Heart left ventricle (tissue), 13 donors: Measurements from ENCODE around the gene B4GALNT2.

Experiments
- POLR2A ChIP-seq, 2 donors: fragments of 450-650 bp; IDR thresholded peaks; one replicate each; pipeline ENCODE4 v1.6.1; 2017; ENCODE audit warnings: antibody characterized with exemption in 2 of 2, mild to moderate bottlenecking in 2 of 2, moderate library complexity in 2 of 2
- TF ChIP-seq, protein P1 (sequence below), 12 donors: fragments of 200-600 bp; sonication (generic) in 4 of 12; IDR thresholded peaks; one replicate each; pipeline versions ENCODE4 v1.5.0 to v1.8.0; 2018 to 2022; ENCODE audit warnings: antibody characterized with exemption in 12 of 12, mild to moderate bottlenecking in 5 of 12
- donor health status: ischemic (EF 13 %, LVEDD 7.1; RV severe dilation, severe dysfunction).
- donor health status: DM: no; HTN: yes; CAD: no.
- donor health status: DM: no; HTN: no; CAD: no.
- donor health status: ischemic (EF 25% LVEDD 6.9; RV normal size, moderate dysfunction).
- donor health status: ischemic (EF 25% LVEDD 5.7; RV mildly dilated, moderate dysfunction).
- donor health status: ischemic (EF 35%, LVEDD 5.7; RV mildly dilated, moderate dysfunction).
- donor health status: nonischemic (EF 11% LVEDD 7.7; RV severe dilation, severe dysfunction).
- donor health status: DM: yes; HTN: yes; CAD: no.
- donor health status: PGD.
- donor health status: ischemic (EF 29% LVEDD 5.4; RV normal size, mild dysfunction).
- donor health status: nonischemic (EF 23%, LVEDD 6.1; RV moderate dilation, normal function).

DNA sequence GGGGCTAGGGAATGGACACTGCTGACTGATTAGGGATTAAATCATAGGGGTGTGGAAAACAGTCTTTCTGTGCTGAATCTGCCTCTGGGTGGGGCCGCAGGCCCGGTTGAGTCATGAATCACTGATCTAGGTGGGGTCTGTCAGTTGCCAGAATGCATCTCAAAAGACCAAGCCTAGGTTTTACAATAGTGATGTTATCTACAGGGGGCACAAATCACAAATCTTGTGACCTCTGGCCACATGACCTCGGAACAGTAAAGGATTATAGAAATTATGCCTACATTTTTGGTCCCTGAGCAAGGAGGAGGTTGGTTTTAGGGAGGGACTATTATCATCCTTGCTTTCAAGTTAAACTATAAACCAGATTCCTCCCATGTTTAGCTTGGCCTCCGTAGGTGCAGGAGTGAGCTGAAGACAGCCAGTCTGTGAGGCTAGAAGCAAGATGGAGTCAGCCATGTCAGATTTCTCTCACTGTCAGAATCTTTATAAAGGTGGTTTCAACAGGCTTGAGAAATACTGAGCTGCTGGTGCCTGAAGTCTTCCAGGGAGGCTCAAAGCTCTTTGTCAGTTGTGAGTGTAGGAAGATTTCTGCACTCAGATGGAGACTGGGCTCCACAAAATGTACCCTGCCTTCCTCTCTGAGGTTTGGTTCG, 64.9 kb downstream of the B4GALNT2 start:
- TF ChIP-seq, protein P1, sequence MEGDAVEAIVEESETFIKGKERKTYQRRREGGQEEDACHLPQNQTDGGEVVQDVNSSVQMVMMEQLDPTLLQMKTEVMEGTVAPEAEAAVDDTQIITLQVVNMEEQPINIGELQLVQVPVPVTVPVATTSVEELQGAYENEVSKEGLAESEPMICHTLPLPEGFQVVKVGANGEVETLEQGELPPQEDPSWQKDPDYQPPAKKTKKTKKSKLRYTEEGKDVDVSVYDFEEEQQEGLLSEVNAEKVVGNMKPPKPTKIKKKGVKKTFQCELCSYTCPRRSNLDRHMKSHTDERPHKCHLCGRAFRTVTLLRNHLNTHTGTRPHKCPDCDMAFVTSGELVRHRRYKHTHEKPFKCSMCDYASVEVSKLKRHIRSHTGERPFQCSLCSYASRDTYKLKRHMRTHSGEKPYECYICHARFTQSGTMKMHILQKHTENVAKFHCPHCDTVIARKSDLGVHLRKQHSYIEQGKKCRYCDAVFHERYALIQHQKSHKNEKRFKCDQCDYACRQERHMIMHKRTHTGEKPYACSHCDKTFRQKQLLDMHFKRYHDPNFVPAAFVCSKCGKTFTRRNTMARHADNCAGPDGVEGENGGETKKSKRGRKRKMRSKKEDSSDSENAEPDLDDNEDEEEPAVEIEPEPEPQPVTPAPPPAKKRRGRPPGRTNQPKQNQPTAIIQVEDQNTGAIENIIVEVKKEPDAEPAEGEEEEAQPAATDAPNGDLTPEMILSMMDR (IDR thresholded peaks at IDR 0.05): no peak
- TF ChIP-seq POLR2A (IDR thresholded peaks at IDR 0.05): no peak
